SK-N-SH (cell line): Measurements from ENCODE around the gene TMEM63C. TPM values are rescaled to one million over a fixed set of nuclear protein-coding genes. Genes with fewer than 3 reads are reported as not detected.

Experiments
- CTCF ChIA-PET: fragments of 300-600, 350-600 bp; formaldehyde crosslinking; extraction: SDS; loops from one replicate; lab custom pipeline; 2021; lab: Yijun Ruan, JAX
- POLR2A ChIA-PET: fragments of 350-600 bp; sonication (Branson Sonifier 250); formaldehyde crosslinking; extraction: SDS; loops from one replicate; lab custom pipeline; 2020; ENCODE audit warnings: antibody characterized with exemption, inconsistent platforms; lab: Yijun Ruan, JAX
- DNase-seq: peaks from one replicate; pipeline ENCODE4 v3.0.0; 2012
- H2AFZ ChIP-seq: fragments of 200-600 bp; sonication (generic); 2 replicates; pipeline ENCODE4 v1.8.1; 2016; ENCODE audit warnings: antibody characterized with exemption, mild to moderate bottlenecking, low read depth
- H3F3A ChIP-seq: fragments of 200-600 bp; sonication (generic); replicated peaks from 2 replicates; pipeline ENCODE3; 2016; ENCODE audit warnings: antibody characterized with exemption, mild to moderate bottlenecking; ENCODE audit not compliant: insufficient read depth
- H3K27ac ChIP-seq, 2 experiments: fragments of 200-500 bp in 1 of 2; fragments of 200-600 bp in 1 of 2; sonication (Bioruptor generic) in 1 of 2; sonication (generic), shearing (Covaris generic) in 1 of 2; 2 replicates each; pipeline versions ENCODE4 v1.5.1 to v1.6.1; 2014 to 2016; ENCODE audit warnings: low read depth in 2 of 2, inconsistent platforms in 1 of 2, low read length in 1 of 2, mild to moderate bottlenecking in 1 of 2, mixed read lengths in 1 of 2
- H3K27me3 ChIP-seq: fragments of 200-600 bp; sonication (generic), shearing (Covaris generic); 2 replicates; pipeline ENCODE4 v1.6.1; 2016; ENCODE audit warnings: mixed run types; ENCODE audit not compliant: insufficient read depth
- H3K36me3 ChIP-seq, 2 experiments: fragments of 200-500 bp in 1 of 2; fragments of 200-600 bp in 1 of 2; sonication (Bioruptor generic) in 1 of 2; sonication (generic) in 1 of 2; replicated peaks in 1 of 2; 2 replicates each; pipeline versions ENCODE3 to v1.5.1; 2014 to 2016; ENCODE audit warnings: low read length in 1 of 2, mild to moderate bottlenecking in 1 of 2; ENCODE audit not compliant: insufficient read depth in 2 of 2, control insufficient read depth in 1 of 2
- H3K4me1 ChIP-seq, 2 experiments: fragments of 200-500 bp in 1 of 2; fragments of 200-600 bp in 1 of 2; sonication (Bioruptor generic) in 1 of 2; sonication (generic), shearing (Covaris generic) in 1 of 2; 2 replicates each; pipeline versions ENCODE4 v1.5.1 to v1.6.1; 2014 to 2016; ENCODE audit warnings: low read depth in 1 of 2, low read length in 1 of 2, mixed run types in 1 of 2; ENCODE audit not compliant: insufficient read depth in 2 of 2, control insufficient read depth in 1 of 2
- H3K4me2 ChIP-seq: fragments of 200-600 bp; sonication (generic), shearing (Covaris generic); 2 replicates; pipeline ENCODE4 v1.6.1; 2017; ENCODE audit warnings: mixed run types
- H3K4me3 ChIP-seq, 2 experiments: fragments of 200-500 bp in 1 of 2; fragments of 200-600 bp in 1 of 2; sonication (Bioruptor generic) in 1 of 2; sonication (generic), shearing (Covaris generic) in 1 of 2; 2 replicates each; pipeline versions ENCODE4 v1.5.1 to v1.8.1; 2014 to 2016; ENCODE audit warnings: low read depth in 2 of 2, inconsistent platforms in 1 of 2, low read length in 1 of 2, mild to moderate bottlenecking in 1 of 2, mixed read lengths in 1 of 2, moderate library complexity in 1 of 2
- H3K79me2 ChIP-seq: fragments of 200-600 bp; sonication (generic); 2 replicates; pipeline ENCODE4 v1.8.1; 2017; ENCODE audit warnings: mild to moderate bottlenecking; ENCODE audit not compliant: insufficient read depth
- H3K9ac ChIP-seq: fragments of 200-600 bp; sonication (generic); 2 replicates; pipeline ENCODE4 v1.6.1; 2017; ENCODE audit warnings: mixed run types
- H3K9me2 ChIP-seq: fragments of 200-600 bp; sonication (generic); 2 replicates; pipeline ENCODE4 v1.6.1; 2017; ENCODE audit warnings: mixed run types
- H3K9me3 ChIP-seq: fragments of 200-600 bp; sonication (generic); 2 replicates; pipeline ENCODE4 v1.6.1; 2017; ENCODE audit warnings: mixed run types, mild to moderate bottlenecking, moderate library complexity
- H4K20me1 ChIP-seq: fragments of 200-600 bp; sonication (generic); 2 replicates; pipeline ENCODE4 v1.6.1; 2017; ENCODE audit warnings: mild to moderate bottlenecking, mixed run types; ENCODE audit not compliant: insufficient read depth
- EP300 ChIP-seq, 2 experiments: IDR thresholded peaks; 2 replicates each; pipeline versions ENCODE4 v1.4.0 to v1.6.1; 2012; ENCODE audit warnings: borderline replicate concordance in 1 of 2, low read depth in 1 of 2, low read length in 1 of 2
- EZH2phosphoT487 ChIP-seq: fragments of 200-600 bp; sonication (generic); IDR thresholded peaks from 2 replicates; pipeline ENCODE4 v1.6.1; 2017; ENCODE audit warnings: low read depth, mixed run types, mild to moderate bottlenecking, antibody characterized with exemption, moderate library complexity, borderline replicate concordance
- FOSL2 ChIP-seq: IDR thresholded peaks from 2 replicates; pipeline ENCODE4 v1.4.0; 2012; ENCODE audit warnings: low read depth, mild to moderate bottlenecking, moderate library complexity, borderline replicate concordance
- FOXJ3 ChIP-seq: sonication (generic); formaldehyde crosslinking; IDR thresholded peaks from 2 replicates; pipeline ENCODE4 v1.5.1; 2020; ENCODE audit warnings: mild to moderate bottlenecking, missing genetic modification reagents
- MEF2A ChIP-seq: IDR thresholded peaks from 2 replicates; pipeline ENCODE4 v1.4.0; 2012; ENCODE audit warnings: low read depth, borderline replicate concordance
- MXI1 ChIP-seq: IDR thresholded peaks from 2 replicates; pipeline ENCODE4 v1.6.1; 2012; ENCODE audit warnings: mild to moderate bottlenecking, low read depth, low read length, improper control_type of control experiment
- NFIC ChIP-seq: IDR thresholded peaks from 2 replicates; pipeline ENCODE4 v1.4.0; 2012; ENCODE audit warnings: borderline replicate concordance
- NRF1 ChIP-seq: IDR thresholded peaks from 2 replicates; pipeline ENCODE4 v1.6.1; 2012; ENCODE audit warnings: low read depth, mild to moderate bottlenecking, low read length
- RAD21 ChIP-seq: IDR thresholded peaks from 2 replicates; pipeline ENCODE4 v1.6.1; 2012; ENCODE audit warnings: mild to moderate bottlenecking, low read length
- SIN3A ChIP-seq: IDR thresholded peaks from 2 replicates; pipeline ENCODE4 v1.6.1; 2012; ENCODE audit warnings: low read depth, mild to moderate bottlenecking, low read length, moderate library complexity, borderline replicate concordance
- TAF1 ChIP-seq: IDR thresholded peaks from 2 replicates; pipeline ENCODE4 v1.6.1; 2012; ENCODE audit warnings: low read depth, mild to moderate bottlenecking, low read length, moderate library complexity, borderline replicate concordance
- TEAD4 ChIP-seq: IDR thresholded peaks from 2 replicates; pipeline ENCODE4 v1.4.0; 2012; ENCODE audit warnings: mild to moderate bottlenecking, borderline replicate concordance; ENCODE audit not compliant: insufficient read depth
- WGBS: methylation state at CpG from one replicate; pipeline ENCODE4 v1.1.6; 2017; ENCODE audit warnings: low lambda C conversion rate; 5-methylcytosine and 5-hydroxymethylcytosine counted together
- polyA plus RNA-seq, 3 experiments: library from polyadenylated mRNA; depleted of rRNA; stranded (reverse); fragments of >200 nt; gene quantifications; 2 replicates each; pipeline ENCODE4 v1.2.3, GENCODE V29; 2012
- TF ChIP-seq, protein P1 (sequence below): fragments of 150-350 bp; IDR thresholded peaks from 2 replicates; pipeline ENCODE4 v1.6.1; 2016; ENCODE audit warnings: mild to moderate bottlenecking, low read depth, low read length
- TF ChIP-seq, protein P2 (sequence below): IDR thresholded peaks from 2 replicates; pipeline ENCODE4; 2012
- TF ChIP-seq, protein P3 (sequence below): fragments of 200-600 bp; sonication (generic); IDR thresholded peaks from 2 replicates; pipeline ENCODE4 v1.6.1; 2017; ENCODE audit warnings: antibody characterized with exemption, mild to moderate bottlenecking, moderate library complexity
- TF ChIP-seq, protein P4 (sequence below): IDR thresholded peaks from 2 replicates; pipeline ENCODE4 v1.4.0; 2012; ENCODE audit warnings: low read depth, borderline replicate concordance

Gene TMEM63C
- polyA plus RNA-seq, 1 of the 3 experiments (the other 2 are of a cell fraction) = 0.25 TPM

DNA sequence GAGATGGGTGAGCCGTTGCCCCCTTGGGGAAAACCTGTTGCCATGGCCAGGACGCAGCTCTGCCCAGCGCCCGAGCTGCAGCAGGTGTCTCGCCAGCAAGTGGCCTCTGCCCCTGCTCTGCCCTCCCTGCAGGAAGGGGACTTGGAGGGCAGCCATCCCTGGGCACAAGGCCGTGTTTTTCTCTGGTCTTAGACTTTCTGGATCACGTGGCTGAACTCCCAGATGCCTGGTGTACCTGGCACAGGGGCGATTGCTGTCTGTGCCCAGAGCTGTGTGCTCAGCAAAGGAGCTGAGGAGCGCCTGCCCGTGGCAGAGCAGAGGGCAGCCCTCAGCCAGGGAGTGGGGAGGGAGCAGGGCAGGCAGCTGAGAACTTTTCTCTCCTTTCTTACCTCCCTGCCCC lies 38.0 kb downstream of the TMEM63C start:
- H2AFZ ChIP-seq = no peak overlapping the region
- ChIA-PET POLR2A (no interaction called here), CTCF (interaction anchor here (0.6 to 2.6 kb wide), 3 partner anchors 69 to 79 kb away, joined by 3 to 7 read pairs (median 3); partner anchors contain the start of gene ZDHHC22)
- no peaks in the 10 kb centered on the region for H4K20me1 ChIP-seq
- H3K36me3 ChIP-seq = no peaks in the 10 kb centered on the region
- peaks cover 0 to 9% of the 10 kb centered on the region in 2 experiments; a peak in 1 of 4 replicates for H3K4me1 ChIP-seq
- 43% methylated on average over 5 of the region's 10 CpGs for WGBS
- no peak overlapping the region for H3K4me2 ChIP-seq
- no peaks in the 10 kb centered on the region for H3K79me2 ChIP-seq
- H3K4me3 ChIP-seq = no peak overlapping the region
- no peaks in the 10 kb centered on the region for H3K9me2 ChIP-seq
- no peak overlapping the region for H3K9ac ChIP-seq
- H3K27me3 ChIP-seq = no peaks in the 10 kb centered on the region
- H3F3A ChIP-seq = no peaks in the 10 kb centered on the region
- no peaks in the 10 kb centered on the region for H3K9me3 ChIP-seq
- no peak for TF ChIP-seq FOXJ3 (CRISPR knock-in tag)
- TF ChIP-seq FOSL2 = no peak
- TF ChIP-seq, protein P1, sequence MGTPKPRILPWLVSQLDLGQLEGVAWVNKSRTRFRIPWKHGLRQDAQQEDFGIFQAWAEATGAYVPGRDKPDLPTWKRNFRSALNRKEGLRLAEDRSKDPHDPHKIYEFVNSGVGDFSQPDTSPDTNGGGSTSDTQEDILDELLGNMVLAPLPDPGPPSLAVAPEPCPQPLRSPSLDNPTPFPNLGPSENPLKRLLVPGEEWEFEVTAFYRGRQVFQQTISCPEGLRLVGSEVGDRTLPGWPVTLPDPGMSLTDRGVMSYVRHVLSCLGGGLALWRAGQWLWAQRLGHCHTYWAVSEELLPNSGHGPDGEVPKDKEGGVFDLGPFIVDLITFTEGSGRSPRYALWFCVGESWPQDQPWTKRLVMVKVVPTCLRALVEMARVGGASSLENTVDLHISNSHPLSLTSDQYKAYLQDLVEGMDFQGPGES = no peak
- no peak for TF ChIP-seq TEAD4
- TF ChIP-seq MXI1 = no peak
- no peak for TF ChIP-seq RAD21
- no peak for TF ChIP-seq NRF1
- TF ChIP-seq, protein P2, sequence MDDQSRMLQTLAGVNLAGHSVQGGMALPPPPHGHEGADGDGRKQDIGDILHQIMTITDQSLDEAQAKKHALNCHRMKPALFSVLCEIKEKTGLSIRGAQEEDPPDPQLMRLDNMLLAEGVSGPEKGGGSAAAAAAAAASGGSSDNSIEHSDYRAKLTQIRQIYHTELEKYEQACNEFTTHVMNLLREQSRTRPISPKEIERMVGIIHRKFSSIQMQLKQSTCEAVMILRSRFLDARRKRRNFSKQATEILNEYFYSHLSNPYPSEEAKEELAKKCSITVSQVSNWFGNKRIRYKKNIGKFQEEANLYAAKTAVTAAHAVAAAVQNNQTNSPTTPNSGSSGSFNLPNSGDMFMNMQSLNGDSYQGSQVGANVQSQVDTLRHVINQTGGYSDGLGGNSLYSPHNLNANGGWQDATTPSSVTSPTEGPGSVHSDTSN = no peak
- no peak for TF ChIP-seq EZH2phosphoT487
- TF ChIP-seq, protein P3, sequence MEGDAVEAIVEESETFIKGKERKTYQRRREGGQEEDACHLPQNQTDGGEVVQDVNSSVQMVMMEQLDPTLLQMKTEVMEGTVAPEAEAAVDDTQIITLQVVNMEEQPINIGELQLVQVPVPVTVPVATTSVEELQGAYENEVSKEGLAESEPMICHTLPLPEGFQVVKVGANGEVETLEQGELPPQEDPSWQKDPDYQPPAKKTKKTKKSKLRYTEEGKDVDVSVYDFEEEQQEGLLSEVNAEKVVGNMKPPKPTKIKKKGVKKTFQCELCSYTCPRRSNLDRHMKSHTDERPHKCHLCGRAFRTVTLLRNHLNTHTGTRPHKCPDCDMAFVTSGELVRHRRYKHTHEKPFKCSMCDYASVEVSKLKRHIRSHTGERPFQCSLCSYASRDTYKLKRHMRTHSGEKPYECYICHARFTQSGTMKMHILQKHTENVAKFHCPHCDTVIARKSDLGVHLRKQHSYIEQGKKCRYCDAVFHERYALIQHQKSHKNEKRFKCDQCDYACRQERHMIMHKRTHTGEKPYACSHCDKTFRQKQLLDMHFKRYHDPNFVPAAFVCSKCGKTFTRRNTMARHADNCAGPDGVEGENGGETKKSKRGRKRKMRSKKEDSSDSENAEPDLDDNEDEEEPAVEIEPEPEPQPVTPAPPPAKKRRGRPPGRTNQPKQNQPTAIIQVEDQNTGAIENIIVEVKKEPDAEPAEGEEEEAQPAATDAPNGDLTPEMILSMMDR = no peak
- TF ChIP-seq TAF1 = no peak
- no peak for TF ChIP-seq EP300 (IDR thresholded peaks at IDR 0.05; ENCODE audit: borderline replicate concordance in 1 of 2, low read depth in 1 of 2, low read length in 1 of 2)
- TF ChIP-seq MEF2A = no peak
- TF ChIP-seq, protein P4, sequence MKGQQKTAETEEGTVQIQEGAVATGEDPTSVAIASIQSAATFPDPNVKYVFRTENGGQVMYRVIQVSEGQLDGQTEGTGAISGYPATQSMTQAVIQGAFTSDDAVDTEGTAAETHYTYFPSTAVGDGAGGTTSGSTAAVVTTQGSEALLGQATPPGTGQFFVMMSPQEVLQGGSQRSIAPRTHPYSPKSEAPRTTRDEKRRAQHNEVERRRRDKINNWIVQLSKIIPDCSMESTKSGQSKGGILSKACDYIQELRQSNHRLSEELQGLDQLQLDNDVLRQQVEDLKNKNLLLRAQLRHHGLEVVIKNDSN = no peak
- no peak for TF ChIP-seq SIN3A
- no peak for TF ChIP-seq NFIC
- DNase-seq = no peak
- H3K27ac ChIP-seq = no peak overlapping the region; a peak in 1 of 4 replicates
